Esophagus muscularis mucosa (tissue), 4 donors: ENCODE data around the gene RANBP3. TPM values are rescaled to one million over a fixed set of nuclear protein-coding genes. Genes with fewer than 3 reads are reported as not detected.

Experiments used
- DNase-seq: peaks from one replicate; pipeline ENCODE4 v3.0.0-alpha.2; 2017; ENCODE audit errors: extremely low spot score
- H3K27ac ChIP-seq, 4 donors: fragments of 200-600 bp; sonication (generic); replicated peaks in 1 of 4; 1 replicate in 3 of 4; 2 replicates in 1 of 4; pipeline ENCODE4 v1.5.1; 2016 to 2019; ENCODE audit warnings: mild to moderate bottlenecking in 1 of 4
- H3K27me3 ChIP-seq, 4 donors: fragments of 200-600 bp; sonication (generic); one replicate each; pipeline versions ENCODE4 v1.5.1 to v1.6.0; 2016 to 2019
- H3K36me3 ChIP-seq, 4 donors: fragments of 200-600 bp; sonication (generic); one replicate each; pipeline ENCODE4 v1.5.1; 2016 to 2019
- H3K4me1 ChIP-seq, 4 donors: fragments of 200-600 bp; sonication (generic); one replicate each; pipeline ENCODE4 v1.5.1; 2016 to 2019
- H3K4me3 ChIP-seq, 4 donors: fragments of 200-600 bp; sonication (generic); 1 replicate in 2 of 4; 2 replicates in 2 of 4; pipeline ENCODE4 v1.5.1; 2016 to 2019; ENCODE audit warnings: mild to moderate bottlenecking in 4 of 4, moderate library complexity in 1 of 4
- H3K9me3 ChIP-seq, 4 donors: fragments of 200-600 bp; sonication (generic); 1 replicate in 3 of 4; 2 replicates in 1 of 4; pipeline ENCODE4 v1.5.1; 2016 to 2019
- CTCF ChIP-seq, 3 experiments: fragments of 200-600 bp in 2 of 3; fragments of 450-650 bp in 1 of 3; sonication (generic) in 2 of 3; IDR thresholded peaks; one replicate each; pipeline ENCODE4 v1.5.1; 2017 to 2019; ENCODE audit warnings: antibody characterized with exemption in 3 of 3, mild to moderate bottlenecking in 2 of 3, moderate library complexity in 1 of 3
- EP300 ChIP-seq: sonication (generic); formaldehyde crosslinking; IDR thresholded peaks from one replicate; pipeline ENCODE4 v1.6.1; 2017; ENCODE audit warnings: antibody characterized with exemption
- POLR2A ChIP-seq: fragments of 450-650 bp; IDR thresholded peaks from one replicate; pipeline ENCODE4 v1.6.1; 2017; ENCODE audit warnings: antibody characterized with exemption, moderate library complexity, mild to moderate bottlenecking, low read depth
- POLR2AphosphoS5 ChIP-seq, 2 donors: sonication (generic); formaldehyde crosslinking; IDR thresholded peaks; one replicate each; pipeline ENCODE4 v1.6.1; 2017; ENCODE audit warnings: antibody characterized with exemption in 2 of 2
- WGBS: methylation state at CpG from one replicate; pipeline ENCODE4 v1.1.5; 2018; 5-methylcytosine and 5-hydroxymethylcytosine counted together
- intact Hi-C: fragments of 100-400 bp; cut with DNase I; formaldehyde crosslinking; loops from one replicate; pipeline ENCODE4 v1.15.1; 2023
- total RNA-seq, 4 donors: library from RNA; depleted of rRNA; stranded (reverse); fragments of >200 nt; gene quantifications; one replicate each; pipeline versions ENCODE4 v1.1.0 to v1.2.1, GENCODE V29; 2016

RANBP3 gene
- total RNA-seq, 4 donors from 2014 or later: 92.2 to 127 (median 102) TPM

DNA sequence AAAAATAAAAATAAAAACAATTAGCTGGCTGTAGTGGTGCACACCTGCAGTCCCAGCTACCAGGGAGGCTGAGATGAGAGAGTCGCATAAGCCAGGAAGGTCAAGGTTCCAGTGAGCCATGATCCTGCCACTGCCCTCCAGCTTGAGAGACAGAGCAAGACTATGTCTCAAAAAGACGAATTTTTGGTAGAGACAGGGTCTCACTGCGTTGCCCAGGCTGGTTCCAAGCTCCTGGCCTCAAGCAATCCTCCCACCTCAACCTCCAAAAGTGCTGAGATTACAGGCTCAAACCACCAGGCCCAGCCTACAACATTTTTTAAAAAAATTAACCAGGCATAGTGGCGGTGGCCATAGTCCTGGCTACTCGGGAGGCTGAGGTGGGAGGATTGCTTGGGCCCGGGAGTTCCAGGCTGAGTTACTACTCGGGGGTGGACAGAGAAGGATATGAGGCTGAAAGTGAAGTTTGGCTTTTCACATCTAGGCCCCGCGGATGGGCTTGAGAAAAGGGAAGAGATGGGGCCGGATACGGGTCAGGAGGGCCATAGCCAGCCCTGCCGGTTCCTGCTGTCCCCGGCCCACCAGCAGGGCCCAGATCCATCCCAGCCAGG lies 84.5 kb downstream of the RANBP3 start:
- 79% methylated on average over 10 of the region's 13 CpGs for WGBS
- intact Hi-C loops: loop anchor here (5.0 kb wide), 1 partner anchor 66 kb away; no protein-coding TSS in a partner anchor

DNA sequence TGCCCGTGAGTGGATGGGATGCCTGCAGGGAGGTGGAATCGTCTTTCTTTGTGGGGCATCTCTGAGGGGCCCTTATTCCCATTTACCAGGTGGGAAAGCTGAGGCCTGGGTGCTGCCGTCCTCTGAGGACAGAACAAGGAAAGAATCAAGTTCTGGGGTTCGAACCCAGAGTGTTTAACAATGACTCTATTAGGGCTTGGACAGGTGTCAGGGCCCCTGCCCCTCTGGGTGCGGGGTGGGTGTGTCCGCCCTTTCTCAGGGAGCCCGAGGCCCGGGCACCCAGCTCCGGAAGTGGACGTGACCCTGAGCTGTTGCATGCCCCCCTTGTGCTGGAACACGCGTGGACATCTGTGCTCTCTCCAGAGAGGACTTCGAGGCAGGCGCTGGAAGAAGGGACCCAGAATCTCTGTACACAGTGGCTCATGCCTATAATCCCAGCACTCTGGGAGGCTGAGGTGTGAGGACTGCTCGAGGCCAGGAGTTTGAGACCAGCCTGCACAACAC lies 85.1 kb downstream of the RANBP3 start:
- Histone ChIP-seq H3K27me3 (peaks cover 0 to 4% (median 0%) of the 10 kb centered on the region in 4 donors), H3K9me3 (no peaks in the 10 kb centered on the region), H3K4me1 (peaks cover 24 to 52% (median 41%) of the 10 kb centered on the region in 4 donors), H3K27ac (peak overlapping the region in 2 of 4 donors; percentile 10 to 79), H3K36me3 (peaks cover 24 to 37% (median 30%) of the 10 kb centered on the region in 4 donors), H3K4me3 (no peak overlapping the region)
- TF ChIP-seq EP300: no peak
- no peak for TF ChIP-seq POLR2AphosphoS5 (IDR thresholded peaks at IDR 0.05)
- TF ChIP-seq POLR2A: no peak
- TF ChIP-seq CTCF (IDR thresholded peaks at IDR 0.05): no peak
- 56% methylated on average over 7 of the region's 15 CpGs for WGBS
- no peak for DNase-seq
- intact Hi-C loops: loop anchor here (1.0 to 5.0 kb wide), 2 partner anchors 66 to 89 kb away; no protein-coding TSS in a partner anchor

More for the DNA sequence above, 84.5 kb downstream of the RANBP3 start:
- no peak overlapping the region for H3K4me3 ChIP-seq
- H3K27ac ChIP-seq: peak overlapping the region in 1 of 4 donors; percentile 23
- H3K4me1 ChIP-seq: peaks cover 24 to 54% (median 41%) of the 10 kb centered on the region in 4 donors
- no peaks in the 10 kb centered on the region for H3K9me3 ChIP-seq
- DNase-seq: no peak
- peaks cover 24 to 41% (median 31%) of the 10 kb centered on the region in 4 donors for H3K36me3 ChIP-seq
- peaks cover 0 to 4% (median 0%) of the 10 kb centered on the region in 4 donors for H3K27me3 ChIP-seq
- TF ChIP-seq POLR2AphosphoS5 (IDR thresholded peaks at IDR 0.05) (no peak), POLR2A (no peak), EP300 (no peak), CTCF (IDR thresholded peaks at IDR 0.05) (no peak)

GRCh38 chr19:5891938-5892771 lies 85.8 kb downstream of the RANBP3 start:
- intact Hi-C loops: loop anchor here (1.0 to 5.0 kb wide), 2 partner anchors 65 to 88 kb away; no protein-coding TSS in a partner anchor
- Histone ChIP-seq H3K27ac (peak overlapping the region in 2 of 4 donors; percentile 10 to 79), H3K9me3 (no peaks in the 10 kb centered on the region), H3K27me3 (peaks cover 0 to 4% (median 0%) of the 10 kb centered on the region in 4 donors), H3K4me1 (peaks cover 24 to 45% (median 38%) of the 10 kb centered on the region in 4 donors), H3K4me3 (no peak overlapping the region), H3K36me3 (peaks cover 24 to 32% (median 28%) of the 10 kb centered on the region in 4 donors)
- DNase-seq: no peak
- 30% methylated on average over 11 of the region's 48 CpGs for WGBS
- TF ChIP-seq CTCF (IDR thresholded peaks at IDR 0.05) (peak; percentile 79 to 87 (median 85)), POLR2A (no peak), POLR2AphosphoS5 (IDR thresholded peaks at IDR 0.05) (peak; percentile 49 to 55), EP300 (no peak)

GRCh38 chr19:5891572-5891937 lies 86.4 kb downstream of the RANBP3 start:
- Histone ChIP-seq H3K27me3 (peaks cover 0 to 4% (median 0%) of the 10 kb centered on the region in 4 donors), H3K27ac (peak overlapping the region in 1 of 4 donors; percentile 79), H3K9me3 (no peaks in the 10 kb centered on the region), H3K4me1 (peaks cover 24 to 43% (median 38%) of the 10 kb centered on the region in 4 donors), H3K36me3 (peaks cover 20 to 26% (median 24%) of the 10 kb centered on the region in 4 donors), H3K4me3 (no peak overlapping the region)
- intact Hi-C loops: loop anchor here (5.0 kb wide), 1 partner anchor 64 kb away; no protein-coding TSS in a partner anchor
- no peak for TF ChIP-seq POLR2A
- no peak for TF ChIP-seq EP300
- TF ChIP-seq CTCF (IDR thresholded peaks at IDR 0.05): no peak
- no peak for DNase-seq
- 70% methylated on average over 3 of the region's 4 CpGs for WGBS
